NCI-H510A (cell line): ENCODE data around the gene HHATL.

Source experiments
- DNase-seq: peaks from one replicate; lab custom pipeline; 2025; lab: John Stamatoyannopoulos, UW

The HHATL gene

DNA sequence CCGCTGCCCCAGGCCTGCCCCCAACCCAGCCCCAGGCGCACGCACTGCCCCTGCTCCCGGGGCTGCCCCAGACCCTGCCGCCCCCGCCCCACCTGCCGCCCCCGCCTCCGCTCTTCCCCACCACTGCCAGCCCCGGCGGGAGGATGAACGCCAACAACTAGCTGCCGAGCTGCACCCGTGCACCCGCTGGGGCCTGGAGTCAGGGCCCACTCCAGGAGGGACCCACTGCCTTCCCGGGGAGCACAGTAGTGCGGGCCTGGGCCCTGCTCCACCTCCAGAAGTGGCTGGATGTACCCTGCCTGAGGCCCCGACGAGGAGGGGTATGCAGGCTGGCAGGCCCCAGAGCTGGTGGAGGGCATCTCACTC, 38.2 kb downstream of the HHATL start:
- no peak for DNase-seq

DNA sequence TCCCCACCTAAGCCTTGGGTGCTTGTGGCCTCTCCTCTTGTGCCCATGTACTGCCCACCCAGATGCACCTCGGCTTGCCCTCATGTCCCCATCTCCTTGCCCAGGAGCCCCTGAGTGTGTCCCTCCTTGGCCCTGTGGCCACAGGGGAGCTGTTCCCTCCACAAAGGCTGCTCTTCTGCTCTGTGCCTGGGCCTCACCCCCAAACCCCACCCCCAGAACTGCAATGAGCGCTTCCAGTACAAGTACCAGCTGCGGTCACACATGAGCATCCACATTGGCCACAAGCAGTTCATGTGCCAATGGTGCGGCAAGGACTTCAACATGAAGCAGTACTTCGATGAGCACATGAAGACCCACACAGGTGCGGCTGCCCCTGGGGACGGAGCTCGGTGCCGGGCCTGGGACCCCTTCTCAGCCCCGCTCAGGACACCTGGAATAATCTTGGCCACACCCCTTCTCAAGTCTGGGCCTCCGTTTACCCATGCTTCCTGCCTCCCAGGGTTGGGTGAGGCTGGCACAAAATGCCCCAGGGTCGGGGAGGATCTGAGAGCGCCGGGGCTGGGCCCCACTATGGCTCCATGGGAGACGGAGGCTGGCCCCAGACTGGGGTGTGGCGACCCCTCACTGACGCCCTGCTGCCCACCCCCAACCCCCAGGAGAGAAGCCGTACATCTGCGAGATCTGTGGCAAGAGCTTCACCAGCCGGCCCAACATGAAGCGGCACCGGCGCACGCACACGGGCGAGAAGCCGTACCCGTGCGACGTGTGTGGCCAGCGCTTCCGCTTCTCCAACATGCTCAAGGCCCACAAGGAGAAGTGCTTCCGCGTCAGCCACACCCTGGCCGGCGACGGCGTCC, 38.8 kb downstream of the HHATL start:
- DNase-seq = no peak

DNA sequence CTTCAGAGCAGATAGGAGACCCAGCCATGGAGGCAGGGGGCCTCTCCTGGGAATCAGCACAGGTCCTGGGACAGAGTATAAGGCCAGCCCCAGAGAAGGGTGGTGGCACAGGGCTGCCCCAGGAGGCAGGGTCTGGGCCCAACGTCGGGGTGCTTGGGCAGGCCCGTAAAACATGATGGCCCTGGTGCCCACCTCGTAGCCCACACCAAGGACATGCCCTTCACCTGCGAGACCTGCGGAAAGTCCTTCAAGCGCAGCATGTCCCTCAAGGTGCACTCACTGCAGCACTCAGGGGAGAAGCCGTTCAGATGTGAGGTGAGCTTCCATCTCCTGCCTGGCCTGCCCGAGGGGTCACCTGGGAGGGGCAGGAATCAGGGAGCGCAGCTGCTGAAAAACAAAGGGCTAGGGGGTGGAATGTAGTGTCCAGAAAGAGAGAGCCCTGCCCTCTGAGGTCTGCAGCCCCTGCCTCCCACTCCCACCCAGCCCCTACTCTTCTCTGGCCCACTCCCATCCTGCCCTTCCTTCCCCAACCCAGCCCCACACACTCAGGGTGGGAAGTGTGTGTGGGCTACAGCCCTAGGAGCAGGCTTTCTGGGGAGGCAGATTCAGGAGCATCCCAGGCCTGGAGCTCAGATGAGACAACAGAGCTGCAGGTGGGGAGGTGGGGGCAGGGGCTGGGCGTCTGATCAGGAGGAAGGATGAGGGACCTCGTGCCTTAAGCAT, 39.6 kb downstream of the HHATL start:
- DNase-seq = no peak

DNA sequence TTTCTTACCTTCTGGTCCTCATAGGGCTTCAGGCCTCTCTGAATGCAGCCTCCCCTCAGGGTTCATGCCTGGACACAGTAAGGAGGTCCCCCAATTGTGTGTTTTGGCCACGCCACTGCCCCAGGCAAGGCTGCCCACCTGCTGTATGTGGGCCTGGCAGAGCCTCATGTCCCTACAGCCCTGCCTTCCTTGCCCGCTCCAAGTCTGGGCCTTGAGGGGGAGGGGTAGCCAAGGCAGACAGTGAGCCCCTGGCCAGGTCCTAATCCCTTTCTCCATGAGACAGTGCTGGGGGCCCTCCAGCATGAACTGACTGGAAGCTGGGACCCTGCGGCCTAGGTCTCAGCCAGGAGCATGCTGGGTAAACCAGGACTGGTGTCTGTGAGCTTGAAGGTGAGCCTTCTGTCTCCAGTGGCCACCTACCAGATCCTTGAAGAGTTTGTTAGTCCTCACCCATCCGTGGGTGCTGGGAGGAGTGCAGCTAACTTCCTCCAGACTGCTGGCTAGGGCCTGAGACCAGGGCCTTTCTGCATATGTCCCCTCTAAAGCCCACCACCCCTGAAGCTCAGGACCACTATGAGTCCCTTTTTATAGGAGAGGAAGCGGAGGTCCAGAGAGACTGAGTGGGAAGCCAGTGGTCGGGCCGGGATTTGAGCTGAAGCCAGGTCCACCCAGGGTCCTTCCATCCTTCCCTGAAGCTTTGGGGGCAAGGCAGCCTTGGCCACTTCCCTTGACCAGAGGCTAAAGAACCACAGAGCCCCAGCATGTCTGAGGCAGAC, 40.4 kb downstream of the HHATL start:
- DNase-seq = no peak

DNA sequence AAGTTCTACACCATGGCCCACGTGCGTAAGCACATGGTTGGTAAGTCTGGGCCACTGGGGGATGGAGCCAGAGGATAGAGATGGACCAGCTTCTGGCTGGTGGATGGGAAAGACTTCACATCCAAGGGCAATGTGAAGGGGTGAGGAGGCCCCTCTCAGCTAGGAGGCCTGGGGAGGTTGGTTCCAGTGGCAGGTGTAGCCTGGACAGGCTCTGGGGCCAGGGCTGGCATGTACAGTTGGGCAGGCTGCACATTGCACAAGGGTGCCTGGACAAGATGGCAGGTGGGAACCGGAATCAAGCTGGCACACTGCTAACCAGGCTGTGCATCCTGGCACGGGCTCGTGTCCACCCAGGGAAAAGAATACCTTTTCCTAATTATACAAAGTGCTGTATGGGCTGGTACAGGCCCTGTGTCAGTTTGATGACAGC, 41.0 kb downstream of the HHATL start:
- DNase-seq = no peak

DNA sequence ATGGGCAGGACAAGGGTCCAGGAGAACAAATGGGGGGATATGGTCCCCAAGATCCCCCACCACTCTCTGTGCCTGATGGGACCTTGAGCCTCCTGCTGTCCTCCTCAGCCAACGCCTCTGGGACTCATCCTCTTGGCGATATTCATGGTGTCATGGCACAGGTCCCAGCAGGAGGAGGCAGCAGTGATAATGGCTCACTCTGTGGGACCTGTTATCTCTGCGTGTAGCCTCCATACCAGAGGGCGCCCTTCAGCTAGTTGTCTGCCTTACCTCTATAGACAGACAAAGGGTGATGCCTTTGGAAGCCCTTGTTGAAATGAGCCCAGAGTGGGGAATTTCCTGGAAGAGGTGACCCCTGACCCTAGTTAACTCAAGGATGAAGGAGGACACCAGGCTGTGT, 41.7 kb downstream of the HHATL start:
- peak; percentile 29 for DNase-seq

DNA sequence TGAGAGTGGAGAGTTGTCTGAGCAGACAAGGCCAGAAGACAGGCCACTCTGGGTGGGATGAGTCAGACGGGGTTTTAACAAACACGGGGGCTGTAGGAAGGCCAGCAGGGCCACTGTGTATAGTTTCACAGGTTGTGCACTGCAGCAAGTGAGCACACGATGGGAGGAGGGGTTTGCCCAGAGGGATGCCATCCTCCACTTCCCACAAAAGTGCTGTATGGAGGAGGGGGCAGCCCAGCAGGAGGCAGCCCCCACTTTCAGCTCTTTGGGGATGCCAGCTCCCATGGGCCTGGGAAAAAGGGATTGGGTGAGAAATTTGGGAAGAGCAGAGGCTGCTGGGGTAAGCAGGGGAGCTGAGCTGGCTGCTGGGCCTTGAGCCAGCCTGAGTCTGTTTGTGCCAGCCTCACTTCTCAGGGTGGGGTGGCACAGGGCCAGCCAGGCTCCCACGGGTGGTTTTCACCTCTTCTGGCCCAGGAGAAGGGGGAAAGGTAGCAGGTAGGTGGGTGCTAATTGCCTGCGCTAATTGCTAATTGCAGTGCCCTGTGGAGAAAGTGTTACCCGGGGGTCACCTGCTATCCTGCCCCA, 42.4 kb downstream of the HHATL start:
- no peak for DNase-seq

DNA sequence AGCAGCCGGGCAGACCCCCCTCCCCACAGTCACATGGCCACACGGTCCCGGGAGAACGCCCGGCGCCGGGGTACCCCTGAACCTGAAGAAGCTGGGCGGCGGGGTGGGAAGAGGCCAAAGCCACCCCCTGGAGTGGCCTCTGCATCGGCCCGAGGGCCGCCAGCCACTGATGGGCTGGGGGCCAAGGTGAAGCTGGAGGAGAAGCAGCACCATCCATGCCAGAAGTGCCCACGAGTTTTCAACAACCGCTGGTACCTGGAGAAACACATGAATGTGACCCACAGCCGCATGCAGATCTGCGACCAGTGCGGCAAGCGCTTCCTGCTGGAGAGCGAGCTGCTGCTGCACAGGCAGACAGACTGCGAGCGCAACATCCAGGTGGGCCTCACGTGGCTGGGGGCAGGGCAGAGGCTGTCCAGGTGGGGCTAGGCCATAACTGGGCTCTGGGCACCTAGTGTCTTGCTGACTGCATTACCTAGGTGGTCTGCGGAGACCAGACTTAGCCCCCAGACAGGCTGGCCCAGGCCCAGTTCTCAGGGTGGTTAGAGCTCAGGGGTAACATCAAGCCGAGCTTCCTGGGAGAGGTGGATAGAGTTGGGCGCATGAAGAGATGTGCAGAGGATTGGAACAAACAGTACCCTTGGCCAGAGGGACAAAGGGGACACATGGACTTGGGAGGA, 43.0 kb downstream of the HHATL start:
- no peak for DNase-seq

DNA sequence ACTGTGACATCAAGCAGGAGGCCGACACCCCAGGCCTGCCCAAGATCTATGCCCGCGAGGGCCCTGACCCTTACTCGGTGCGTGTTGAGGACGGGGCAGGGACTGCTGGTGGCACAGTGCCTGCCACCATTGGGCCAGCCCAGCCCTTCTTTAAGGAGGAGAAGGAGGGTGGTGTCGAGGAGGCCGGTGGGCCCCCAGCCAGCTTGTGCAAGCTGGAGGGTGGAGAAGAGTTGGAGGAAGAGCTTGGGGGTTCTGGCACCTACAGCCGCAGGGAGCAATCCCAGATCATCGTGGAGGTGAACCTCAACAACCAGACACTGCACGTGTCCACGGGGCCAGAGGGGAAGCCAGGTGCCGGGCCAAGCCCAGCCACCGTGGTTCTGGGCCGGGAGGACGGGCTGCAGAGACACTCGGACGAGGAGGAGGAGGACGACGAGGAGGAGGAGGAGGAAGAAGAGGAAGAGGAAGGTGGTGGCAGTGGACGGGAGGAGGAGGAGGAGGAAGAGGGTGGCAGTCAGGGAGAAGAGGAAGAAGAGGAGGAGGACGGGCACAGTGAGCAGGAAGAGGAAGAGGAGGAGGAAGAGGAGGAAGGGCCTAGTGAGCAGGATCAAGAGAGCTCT, 43.7 kb downstream of the HHATL start:
- no peak for DNase-seq

DNA sequence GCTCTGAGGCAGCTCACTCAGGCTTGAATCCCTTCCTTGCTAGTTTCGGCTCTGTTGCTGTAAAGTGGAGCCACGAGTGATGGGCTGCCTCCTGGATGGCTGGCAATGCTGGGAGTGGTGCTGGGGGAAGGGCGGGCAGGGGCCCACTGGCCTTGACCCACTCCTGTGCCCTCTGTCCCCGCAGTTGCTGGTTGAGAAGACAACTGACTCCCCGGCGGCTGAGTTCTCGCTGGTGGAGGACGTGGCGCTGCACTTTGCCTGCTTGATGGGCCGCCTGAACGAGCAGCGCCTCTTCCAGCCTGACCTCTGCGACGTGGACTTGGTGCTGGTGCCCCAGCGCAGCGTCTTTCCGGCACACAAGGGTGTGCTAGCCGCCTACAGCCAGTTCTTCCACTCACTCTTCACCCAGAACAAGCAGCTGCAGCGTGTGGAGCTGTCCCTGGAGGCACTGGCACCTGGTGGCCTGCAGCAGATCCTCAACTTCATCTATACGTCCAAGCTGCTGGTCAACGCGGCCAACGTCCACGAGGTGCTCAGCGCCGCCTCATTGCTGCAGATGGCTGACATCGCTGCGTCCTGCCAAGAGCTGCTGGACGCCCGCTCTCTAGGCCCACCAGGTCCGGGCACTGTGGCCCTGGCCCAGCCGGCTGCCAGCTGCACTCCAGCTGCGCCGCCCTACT, 44.4 kb downstream of the HHATL start:
- peak; percentile 23 for DNase-seq

DNA sequence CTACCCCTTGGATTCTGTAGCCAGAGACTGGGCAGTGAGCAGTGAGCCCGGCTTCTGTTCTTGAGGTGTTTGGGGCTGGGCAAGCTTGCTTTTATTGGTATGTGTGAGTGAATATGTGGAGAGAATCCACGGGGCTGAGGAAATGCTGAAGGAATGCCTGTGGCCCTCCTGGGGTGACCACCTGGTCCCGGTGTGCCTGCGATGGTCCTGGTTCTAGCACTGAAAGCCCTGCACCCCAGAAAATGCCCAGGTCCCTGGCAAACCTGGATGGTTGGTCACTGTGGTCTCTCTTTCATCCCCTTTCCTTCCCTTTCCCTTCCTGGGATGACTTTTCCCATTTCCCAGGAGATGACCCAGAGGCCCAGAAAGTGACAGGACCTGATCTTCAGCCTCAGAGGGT, 44.9 kb downstream of the HHATL start:
- no peak for DNase-seq

DNA sequence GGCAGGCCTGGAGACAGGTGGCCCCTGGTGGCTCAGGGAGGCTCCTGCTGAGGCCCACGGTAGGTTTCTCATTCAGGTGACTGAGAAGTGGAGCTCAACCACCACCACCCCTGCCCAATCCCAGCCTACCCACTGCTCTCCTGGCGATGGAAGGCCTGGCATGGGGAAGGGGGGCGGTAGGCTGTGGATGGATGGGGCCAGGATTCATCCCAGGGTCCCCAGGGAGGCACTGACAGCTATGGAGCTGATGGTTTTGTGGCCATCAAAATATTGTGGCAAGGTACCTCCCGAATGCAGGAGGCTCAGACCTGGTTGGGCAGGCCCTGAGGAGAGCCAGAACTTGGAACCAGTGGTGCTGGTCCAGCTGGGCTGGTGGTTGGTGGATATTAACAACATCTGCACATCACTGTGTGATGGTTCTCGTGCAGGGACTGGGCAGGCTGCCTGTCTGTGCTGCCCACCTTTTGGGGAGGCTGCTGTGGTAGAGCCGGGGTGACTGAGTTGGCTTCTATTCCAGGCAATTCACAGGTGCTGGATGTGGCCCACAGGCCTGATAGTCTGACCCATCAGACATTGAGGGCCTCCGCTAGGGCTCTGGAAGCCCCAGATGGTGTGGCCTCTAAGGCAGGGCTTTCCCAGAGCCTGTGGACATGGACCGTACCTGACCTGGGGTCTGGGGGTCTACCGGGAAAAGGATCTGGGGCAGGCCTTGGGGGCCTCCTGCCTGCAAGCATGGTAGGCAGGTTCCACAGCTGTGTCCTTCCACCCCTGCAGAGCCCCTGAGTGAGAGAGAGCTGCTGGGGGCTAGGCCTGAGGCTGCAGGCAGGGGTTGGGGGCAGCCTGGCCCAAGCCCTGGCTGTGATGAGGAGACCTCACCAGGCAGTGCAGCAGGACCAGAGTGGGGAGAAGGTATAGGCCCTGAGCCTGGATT, 45.7 kb downstream of the HHATL start:
- DNase-seq = no peak

DNA sequence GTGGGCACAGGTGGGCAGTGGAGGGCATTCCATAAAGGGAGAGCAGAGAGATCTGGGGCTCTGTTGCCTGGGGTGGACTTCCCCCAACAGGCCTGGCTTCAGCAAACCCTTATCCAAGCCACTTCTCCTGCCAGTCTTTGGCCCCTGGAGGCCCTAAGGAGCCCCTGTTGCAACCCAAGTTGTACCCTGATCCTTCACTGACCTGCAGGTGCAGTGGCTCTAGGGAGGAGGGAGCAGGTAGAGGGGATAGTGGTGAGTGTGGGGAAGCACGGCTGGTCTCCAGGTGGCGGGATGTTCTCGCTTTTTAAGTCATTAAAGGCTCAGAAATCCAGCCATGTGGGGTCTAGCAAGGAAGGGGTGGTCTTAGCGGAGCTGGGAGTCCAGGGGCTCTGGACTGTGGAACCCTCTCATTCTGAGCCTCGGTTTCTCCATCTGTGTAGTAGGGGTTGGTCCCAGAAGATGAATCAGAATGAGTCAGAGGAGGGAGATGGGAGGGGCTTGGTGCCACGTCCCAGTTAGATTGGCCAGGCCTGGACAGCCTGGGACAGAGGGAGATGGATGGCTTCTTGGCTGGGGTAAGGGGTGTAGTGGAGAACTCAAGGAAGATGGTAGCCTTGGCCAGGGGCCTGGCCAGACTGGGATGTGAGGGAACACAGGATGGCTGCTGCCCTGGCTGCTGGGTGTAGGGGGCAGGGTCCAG, 46.5 kb downstream of the HHATL start:
- DNase-seq = no peak

DNA sequence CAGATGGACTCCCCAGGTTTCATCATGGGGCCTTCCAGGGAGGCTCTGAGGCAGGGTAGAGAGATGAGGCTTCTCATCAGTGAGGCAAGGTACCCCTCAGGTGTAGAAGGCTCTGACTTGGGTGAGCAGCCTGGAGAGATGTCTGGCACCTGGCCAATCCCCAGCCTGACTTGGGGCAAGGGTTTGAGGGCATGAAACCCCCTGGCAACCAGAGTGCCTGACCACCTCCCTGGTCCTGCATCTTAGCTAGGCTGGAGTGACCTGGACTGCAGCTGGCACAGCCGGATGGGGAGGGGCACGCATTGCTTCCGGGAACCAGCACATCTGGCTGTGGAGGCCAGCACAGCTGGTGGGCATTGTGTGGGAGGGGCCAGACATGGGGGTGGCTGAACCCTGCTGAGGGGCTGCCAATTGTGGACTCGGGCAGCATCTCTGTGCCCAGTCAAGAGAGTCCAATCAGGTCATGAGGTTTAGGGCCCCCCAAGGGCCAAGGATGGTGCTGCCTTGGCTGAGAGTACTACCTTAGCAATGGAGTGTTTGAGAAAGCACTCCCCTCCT, 47.2 kb downstream of the HHATL start:
- DNase-seq = no peak

DNA sequence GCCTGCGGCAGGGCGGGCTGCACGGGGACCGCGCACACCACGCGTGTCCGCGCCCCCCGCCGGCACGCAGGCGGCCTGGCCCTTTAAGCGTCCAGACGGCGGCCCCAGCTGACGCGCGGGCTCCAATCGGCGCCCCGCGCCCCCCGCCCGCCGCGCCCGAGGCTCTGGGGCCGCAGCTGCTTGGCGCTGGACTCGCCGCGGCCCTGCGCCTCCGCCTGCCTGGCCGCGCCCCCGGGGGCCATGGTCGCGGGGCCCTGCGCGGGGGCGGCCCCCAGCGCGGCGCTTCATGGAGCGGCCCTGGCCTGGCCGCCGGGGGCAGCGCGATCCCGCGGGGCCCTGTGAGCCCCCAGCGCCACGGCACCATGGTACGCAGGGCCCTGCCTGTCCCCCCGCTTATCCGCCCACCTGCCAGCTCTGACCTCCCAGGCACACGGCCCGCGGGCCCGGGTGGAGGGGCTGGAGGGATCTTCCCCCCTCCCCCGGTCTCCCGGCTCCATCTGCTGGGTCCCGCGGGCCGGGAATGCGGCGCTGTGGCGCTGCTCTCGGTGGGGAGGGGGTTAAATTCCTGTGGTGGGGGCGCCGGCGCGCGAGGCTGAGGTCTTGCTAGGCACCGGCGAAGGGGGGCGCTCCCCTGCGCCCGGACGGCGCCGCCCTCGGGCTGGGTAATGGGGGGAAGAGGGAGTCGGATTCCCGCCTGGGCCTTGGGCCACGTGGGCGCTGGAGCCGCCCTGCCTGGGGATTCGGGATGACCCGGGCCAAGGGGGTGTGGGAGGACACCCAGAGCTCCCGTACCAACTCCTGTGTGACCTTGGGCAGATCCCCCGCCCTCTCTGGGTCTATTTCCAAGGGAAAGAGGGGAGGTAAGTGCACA, 48.0 kb downstream of the HHATL start:
- no peak for DNase-seq

DNA sequence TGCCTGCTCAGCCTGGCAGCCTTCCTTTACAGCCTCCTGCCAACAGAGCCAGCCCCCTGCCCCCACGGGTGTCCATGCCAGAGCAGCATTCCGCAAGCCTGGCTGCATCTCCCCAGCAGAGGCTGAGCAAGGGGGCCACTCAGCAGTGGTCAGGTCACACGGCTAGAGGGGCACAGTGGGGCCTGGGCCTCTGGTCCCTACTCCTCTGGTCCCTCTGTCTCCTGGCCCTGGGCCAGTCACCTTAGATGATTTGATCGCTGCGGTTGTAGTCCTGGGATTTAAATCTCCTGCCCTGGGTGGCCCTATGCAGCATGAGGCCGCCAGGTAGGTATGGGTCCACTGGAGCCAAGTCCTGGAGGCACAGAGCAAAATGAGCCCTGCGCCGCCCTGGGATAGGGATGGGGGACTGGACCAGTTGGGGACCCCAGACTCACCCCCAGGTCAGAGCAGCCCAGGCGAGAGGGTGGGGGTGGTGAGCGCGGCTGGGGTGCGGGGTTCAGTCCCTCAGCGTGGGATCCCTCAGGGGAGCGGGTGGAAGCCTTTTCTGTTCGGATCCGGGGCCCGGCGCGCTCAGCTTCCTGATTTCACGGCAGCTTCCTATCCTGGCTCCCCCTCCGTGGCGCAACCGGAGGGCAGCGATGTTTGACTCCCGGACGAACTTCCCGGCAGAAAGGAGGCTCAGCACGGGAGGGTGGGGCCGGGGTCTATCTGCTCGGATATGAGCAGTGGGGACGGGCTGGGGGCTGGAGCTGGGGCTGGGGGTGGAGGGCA, 48.9 kb downstream of the HHATL start, which contains the start of gene ZBTB47:
ZBTB47 (plus strand) TSS at position 138 of the 771 bp plus-strand sequence. CDS start 4,659 bp downstream, outside the sequence.
- no peak for DNase-seq

DNA sequence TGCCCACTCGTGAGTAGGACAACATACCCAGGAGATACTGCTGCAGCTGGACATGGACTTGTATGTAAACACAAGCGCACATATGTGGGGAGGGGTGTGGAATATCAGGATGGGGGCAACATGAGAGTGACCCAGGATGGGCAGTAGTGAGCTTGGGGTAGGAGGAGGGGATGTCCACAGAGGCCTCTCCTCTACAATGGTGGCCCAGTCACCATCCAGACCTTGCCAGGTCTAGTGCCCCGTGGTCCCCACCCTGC, 49.4 kb downstream of the HHATL start:
- DNase-seq = no peak
